ENCODE results near the gene CEP85L. TPM values are rescaled to one million over a fixed set of nuclear protein-coding genes. Genes with fewer than 3 reads are reported as not detected.
A peak's percentile ranks its signal among the peaks of the same experiment; 100 is the strongest.

Gene CEP85L
- total RNA-seq, 1 experiment from 2014 or later = 0.88 TPM

DNA sequence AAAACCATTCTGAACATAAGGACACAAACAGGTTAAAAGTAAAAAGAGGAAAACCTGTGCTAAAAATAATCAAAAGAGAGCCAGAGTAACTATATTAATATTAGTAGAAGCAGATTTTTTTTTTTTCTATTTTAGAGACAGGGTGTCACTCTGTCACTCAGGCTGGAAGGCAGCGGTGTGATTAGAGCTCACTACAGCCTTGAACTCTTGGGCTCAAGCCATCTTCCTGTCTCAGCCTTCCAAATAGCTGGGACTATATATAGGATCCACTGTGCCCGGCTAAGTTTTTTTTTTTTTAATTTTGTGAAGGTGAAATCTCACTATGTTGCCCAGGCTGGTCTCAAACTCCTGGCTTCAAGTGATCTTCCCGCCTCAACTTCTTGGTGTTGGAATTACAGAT is 136.7 kb downstream of the CEP85L start:
- DNase-seq (ENCODE audit: low spot score) = no peak
- in situ Hi-C loops (cut with HindIII; ENCODE audit: low sequenced_read_pairs) = no loop called here

DNA sequence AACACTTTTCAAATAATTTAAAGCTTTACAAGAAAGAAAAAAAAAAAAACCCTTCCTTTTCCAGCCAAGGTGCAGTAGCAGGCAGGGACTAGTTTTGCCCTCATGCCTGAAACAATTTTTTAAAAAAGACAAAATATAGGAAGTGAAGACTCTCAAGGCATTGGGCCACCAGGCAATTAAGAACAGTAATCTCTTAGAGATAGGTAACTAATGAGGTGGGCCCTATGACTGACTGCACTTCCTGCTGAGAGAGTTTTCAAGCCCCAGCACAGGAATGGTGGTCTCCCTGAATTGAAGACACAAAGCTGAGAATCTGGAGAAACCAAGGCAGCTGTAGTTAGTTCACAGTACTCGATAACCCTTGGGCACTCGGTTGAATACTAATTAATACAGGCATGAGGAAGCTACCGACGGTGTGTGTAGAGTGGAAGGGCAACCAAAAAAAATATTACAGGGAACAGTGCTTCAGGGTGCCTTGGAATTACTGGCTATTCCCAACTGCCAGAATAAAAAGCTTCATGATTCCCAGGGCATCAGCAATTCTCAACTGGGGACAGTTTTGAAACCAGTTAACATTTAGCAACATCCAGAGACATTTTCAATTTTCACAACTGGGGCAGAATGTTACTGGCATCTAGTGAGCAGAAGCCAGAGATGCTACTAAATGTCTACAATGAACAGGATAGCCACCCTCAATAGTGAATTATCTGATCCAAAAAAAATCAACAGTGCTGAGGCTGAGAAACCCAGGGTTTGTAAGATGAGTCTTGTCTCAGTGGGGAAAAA is 139.3 kb downstream of the CEP85L start:
- in situ Hi-C loops (cut with HindIII; ENCODE audit: low sequenced_read_pairs) = no loop called here

DNA sequence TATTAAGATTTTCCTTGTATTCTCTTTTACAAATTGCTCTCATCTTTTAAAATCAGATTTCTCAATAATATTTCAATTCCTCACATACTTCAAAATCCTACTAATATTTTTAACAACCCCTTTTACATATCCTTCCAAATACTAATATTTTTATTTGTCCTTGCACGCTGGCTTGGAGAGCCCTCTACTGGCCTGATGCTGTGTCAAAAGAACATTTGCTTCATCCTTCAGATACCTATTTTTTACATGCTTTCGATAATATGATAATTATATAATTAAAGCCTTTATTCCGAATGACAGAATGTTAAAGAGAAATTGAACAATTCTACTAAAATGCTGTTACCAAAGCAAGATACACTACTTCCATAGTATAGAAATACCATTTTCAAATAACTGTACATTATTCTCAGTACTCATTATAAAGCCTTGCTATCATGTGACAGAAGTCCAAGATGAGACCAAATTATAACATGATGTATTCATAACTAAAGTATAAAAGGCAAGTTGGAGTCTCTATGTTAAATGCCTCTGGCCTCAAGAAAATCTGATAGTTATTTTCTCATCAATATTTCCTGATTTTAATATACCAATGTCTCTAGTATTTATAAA is 142.3 kb downstream of the CEP85L start:
- DNase-seq (ENCODE audit: low spot score) = peak; percentile 53

More for the DNA sequence above, 139.3 kb downstream of the CEP85L start:
- no peak for DNase-seq (ENCODE audit: low spot score)

DNA sequence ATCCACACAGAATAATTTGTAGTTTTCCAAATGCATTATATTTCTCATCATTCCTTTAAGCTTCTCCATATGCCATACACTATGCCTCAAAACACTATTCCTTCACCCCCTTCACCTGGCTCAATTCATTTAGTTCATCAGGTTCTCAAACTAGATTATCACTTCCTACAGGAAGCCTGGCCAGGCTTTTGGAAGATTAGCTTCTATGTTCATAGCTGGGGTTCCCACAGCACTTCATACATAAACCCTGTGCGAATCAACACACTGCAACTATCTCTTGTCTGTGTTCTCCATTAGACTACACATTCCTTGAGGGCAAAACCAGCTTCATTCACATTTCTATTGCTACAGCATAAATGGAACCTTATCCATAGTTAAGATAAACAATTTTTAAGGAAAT is 143.8 kb downstream of the CEP85L start:
- DNase-seq (ENCODE audit: low spot score) = no peak
- in situ Hi-C loops (cut with HindIII; ENCODE audit: low sequenced_read_pairs) = no loop called here

More for the DNA sequence above, 142.3 kb downstream of the CEP85L start:
- in situ Hi-C loops (cut with HindIII; ENCODE audit: low sequenced_read_pairs) = no loop called here

DNA sequence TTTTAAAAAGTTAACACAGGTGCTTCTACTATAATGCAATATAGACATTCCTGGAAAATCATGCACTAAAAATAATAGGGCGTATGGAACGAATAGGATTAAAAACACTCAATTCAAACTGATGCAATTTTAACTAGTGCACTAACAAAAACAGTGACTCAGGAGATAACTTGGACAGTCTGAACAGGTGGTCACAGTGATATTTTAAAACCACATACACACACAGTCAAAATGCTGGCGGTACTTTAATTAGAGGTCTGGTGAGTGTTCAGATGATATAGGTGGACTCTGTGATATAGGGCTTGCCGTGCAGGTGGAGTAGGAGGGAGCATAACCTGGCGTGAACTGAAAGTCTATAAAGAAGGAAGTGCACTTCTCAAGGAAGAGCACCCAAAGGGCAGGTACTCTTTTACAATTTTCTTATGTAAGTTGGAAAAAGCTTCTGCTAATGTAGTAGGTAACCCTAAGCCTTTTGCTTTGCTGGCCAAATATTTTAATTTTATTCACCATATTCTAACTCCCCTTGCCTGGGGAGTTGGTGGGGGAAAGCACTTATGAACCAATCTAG is 145.2 kb downstream of the CEP85L start:
- in situ Hi-C loops (cut with HindIII; ENCODE audit: low sequenced_read_pairs) = no loop called here

DNA sequence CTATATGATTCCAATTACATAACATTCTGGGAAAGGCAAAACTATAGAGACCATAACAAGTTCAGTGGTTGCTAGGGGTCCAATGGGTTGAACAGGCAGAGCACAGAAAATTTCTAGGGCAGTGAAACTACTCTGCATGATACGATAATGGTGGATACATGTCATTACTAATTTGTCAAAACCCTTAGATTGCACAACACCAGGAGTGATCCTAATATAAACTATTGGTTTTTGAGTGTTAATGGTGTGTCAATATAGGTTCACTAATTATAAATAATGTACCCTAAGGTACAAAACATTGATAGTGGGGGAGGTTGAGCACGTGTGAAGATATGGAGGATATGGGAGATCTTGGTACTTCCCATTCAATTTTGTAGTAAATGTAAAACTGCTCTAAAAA is 145.7 kb downstream of the CEP85L start:
- no peak for DNase-seq (ENCODE audit: low spot score)
- in situ Hi-C loops (cut with HindIII; ENCODE audit: low sequenced_read_pairs) = no loop called here

More for the DNA sequence above, 145.2 kb downstream of the CEP85L start:
- DNase-seq (ENCODE audit: low spot score) = peak; percentile 35

DNA sequence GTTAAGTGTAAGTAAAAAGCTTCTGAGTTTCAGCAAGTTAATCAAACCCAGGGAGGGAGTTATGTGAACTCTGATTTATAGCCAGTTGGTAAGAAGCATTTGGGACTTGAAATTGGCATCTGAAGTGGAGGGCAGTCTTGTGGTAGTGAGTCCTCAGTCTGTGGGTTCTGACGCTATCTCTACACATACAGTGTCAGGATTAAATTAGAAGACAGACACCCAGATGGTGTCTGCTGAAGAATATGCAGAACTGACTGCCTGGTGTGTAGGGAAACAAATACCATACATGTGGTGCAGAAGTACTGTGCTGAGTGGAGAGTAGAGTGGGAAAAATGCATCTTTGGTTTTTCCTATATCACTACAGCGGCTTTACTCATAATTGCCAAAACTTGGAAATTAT is 146.8 kb downstream of the CEP85L start:
- in situ Hi-C loops (cut with HindIII; ENCODE audit: low sequenced_read_pairs) = no loop called here
- DNase-seq (ENCODE audit: low spot score) = no peak

DNA sequence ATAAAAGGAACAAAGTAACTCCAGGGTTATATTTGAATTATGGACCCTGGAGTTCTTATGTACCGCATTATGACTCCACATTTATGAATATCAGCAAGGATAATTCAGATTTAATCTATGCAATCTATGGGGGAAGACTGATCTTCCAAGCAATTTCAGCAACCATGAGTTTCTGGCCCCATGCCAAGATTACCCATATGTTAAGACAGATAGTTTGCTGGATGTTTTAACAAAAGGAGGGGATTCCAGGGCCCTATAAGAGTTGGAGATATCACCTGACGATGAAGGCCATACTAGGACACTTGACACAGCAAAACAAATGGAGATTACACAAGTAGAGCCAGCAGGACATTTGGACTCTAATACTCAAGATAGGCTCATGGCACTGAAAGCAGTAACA is 149.2 kb downstream of the CEP85L start:
- no peak for DNase-seq (ENCODE audit: low spot score)
- in situ Hi-C loops (cut with HindIII; ENCODE audit: low sequenced_read_pairs) = no loop called here

DNA sequence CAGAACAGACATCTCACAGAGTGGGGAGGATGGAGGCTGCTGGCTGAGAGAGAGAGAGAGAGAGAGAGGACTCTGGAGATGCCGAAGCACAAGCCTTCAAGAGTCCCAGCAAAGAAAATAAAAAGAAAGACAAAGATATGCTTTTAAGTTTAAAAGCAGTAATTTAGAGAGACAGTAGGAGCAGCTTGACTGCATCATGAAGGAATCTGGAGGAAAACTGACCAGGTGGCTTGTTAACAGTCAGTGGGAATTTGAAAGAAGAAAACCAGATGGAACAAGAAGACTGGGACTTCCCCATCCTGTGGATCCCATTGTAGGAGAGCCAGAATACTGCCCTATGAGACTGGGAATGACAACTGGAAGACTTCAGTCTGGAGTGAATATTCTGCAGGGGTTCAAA is 149.6 kb downstream of the CEP85L start:
- in situ Hi-C loops (cut with HindIII; ENCODE audit: low sequenced_read_pairs) = no loop called here
- DNase-seq (ENCODE audit: low spot score) = no peak

DNA sequence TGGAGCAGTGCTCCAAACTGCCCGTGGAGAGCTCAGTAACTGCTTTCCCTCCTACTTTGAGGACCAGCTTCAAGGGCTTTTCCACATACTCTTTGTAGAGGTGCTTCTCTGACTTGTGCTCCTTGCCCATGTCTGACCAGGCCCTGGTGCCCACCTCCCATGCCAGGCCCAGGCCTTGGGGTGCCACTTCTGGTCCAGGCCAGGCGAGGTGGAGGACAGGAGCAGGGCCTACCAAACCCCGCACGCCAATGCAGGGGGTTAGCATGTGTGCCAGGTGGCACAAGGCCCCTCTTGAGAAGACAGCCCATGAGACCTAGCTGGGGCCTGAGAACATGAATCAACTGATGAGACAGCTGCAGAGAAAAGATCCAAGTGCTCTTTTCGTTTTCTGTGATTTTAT is 150.3 kb downstream of the CEP85L start:
- in situ Hi-C loops (cut with HindIII; ENCODE audit: low sequenced_read_pairs) = no loop called here
- no peak for DNase-seq (ENCODE audit: low spot score)

DNA sequence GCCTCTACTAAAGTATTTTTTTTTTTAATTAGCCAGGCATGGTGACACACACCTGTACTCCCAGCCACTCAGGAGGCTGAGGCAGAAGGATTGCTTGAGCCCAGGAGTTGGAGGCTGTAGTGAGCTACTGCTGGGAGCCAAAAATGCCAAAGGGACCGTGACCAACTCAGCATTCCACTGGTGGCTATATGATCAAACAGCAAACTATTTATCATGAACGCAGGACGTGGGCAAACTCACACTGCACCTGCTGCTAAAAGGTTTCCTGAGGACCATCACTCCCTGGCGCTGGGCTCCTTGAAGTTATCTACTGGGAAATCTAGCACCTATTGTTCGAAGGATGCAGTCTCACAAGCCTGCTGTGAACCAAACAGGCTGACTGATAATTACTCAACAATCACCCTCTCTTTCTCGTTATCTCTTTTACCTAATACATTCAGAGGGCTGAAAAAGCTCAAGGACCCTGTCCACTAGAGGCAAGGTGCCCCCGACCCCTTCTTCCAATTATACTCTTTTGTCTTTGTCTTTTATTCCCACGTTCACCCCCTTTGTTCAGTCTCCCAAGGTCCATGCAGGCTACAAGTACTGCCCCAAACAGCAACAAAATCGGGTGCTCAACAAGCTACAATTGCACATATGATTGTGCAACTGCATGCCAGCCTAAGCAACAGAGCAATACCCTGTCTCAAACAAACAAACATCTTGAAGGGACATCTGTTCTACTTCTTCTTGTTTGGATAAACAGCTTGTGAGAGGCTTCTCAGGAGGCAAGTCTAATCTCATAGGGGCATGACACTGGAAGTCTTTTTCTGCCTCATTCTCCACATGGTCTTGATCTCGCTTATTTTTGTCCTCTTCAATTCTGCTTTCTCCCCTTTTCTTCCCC is 151.0 kb downstream of the CEP85L start:
- DNase-seq (ENCODE audit: low spot score) = no peak
- in situ Hi-C loops (cut with HindIII; ENCODE audit: low sequenced_read_pairs) = no loop called here

DNA sequence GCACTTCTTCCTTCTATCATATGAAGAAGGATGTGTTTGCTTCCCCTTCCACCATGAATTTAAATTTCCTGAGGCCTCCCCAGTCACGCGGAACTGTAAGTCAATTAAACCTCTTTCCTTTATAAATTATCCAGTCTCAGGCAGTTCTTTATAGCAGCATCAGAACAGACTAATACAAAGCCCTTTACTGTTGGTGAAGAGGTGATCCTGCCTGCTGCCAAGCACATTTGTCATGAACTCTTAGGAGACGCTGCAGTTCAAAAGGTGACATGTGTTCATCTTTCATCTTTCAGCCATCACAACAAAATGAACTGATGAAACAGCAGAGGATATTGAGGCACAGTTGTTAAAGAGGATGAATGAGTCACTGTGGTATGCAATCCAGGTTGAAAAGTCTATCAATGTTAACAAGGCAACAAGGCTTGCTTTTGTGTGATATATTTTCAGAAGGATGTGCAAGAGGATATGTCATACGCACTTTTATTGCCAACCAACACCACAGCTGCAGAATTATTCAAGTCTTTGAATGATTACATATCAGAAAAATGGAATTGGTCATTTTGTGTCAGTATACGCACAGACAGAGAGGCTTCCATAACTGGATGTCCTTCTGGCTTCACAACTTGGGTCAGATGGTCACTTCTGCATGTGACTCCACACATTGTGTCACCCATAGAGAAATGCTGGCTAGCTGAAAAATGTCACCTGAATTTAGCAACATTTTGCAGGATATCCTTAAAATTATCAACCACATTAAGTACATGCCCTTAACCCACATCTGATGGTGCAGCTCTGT is 155.7 kb downstream of the CEP85L start:
- DNase-seq (ENCODE audit: low spot score) = no peak
- in situ Hi-C loops (cut with HindIII; ENCODE audit: low sequenced_read_pairs) = no loop called here

DNA sequence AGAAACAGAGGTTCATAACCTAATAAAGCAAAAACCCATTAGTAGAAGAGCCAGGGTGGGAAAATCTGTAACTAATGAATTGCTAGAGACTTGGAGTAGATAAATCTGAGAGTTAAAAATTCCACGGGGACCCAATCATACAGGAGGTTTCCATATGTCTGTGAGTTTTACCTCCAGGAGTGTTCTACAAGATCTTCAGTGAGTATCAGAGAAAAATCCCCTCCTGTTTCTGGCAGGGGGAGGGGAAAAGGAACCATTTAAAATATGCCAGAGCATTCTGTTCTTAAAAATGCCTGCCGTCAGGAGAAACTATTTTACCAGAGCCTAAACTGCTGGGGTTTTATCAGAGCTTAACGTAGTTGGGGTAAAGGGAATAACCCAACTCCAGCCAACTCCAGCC is 157.3 kb downstream of the CEP85L start:
- in situ Hi-C loops (cut with HindIII; ENCODE audit: low sequenced_read_pairs) = no loop called here
- no peak for DNase-seq (ENCODE audit: low spot score)

DNA sequence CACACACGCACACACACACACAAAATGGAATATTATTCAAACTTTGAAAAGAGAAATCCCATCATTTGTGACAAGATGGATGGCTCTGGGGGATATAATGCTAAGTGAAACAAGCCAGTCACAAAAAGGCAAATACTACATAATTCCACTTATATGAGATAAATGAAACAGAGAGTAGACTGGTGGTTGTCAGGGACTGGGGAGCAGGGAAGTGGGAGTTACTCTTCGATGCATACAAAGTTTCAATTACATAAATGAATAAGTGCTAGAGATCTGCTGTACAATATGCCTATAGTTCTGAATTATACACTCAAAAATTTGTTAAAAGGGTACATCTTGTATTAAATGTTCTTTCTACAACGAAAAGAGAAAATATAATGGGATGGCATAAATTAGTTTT is 161.4 kb downstream of the CEP85L start:
- in situ Hi-C loops (cut with HindIII; ENCODE audit: low sequenced_read_pairs) = no loop called here
- no peak for DNase-seq (ENCODE audit: low spot score)

DNA sequence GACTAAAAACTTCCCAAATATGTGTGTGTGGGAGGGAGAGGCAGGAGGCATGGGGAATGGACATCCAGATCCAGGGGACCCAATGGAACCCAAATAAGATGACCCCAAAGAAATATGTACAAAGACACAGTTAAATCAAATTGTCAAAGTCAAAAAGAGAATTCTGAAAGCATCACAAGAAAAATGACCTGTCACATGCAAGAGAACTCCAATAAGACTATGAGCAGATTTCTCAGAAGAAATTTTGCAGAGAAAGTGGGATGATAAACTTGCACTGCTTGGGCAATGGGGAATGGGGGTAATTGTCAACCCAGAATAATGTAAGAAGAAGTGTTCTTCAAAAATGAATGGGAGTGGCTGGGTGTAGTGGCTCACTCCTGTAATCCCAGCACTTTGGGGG is 162.8 kb downstream of the CEP85L start:
- DNase-seq (ENCODE audit: low spot score) = no peak
- in situ Hi-C loops (cut with HindIII; ENCODE audit: low sequenced_read_pairs) = no loop called here

DNA sequence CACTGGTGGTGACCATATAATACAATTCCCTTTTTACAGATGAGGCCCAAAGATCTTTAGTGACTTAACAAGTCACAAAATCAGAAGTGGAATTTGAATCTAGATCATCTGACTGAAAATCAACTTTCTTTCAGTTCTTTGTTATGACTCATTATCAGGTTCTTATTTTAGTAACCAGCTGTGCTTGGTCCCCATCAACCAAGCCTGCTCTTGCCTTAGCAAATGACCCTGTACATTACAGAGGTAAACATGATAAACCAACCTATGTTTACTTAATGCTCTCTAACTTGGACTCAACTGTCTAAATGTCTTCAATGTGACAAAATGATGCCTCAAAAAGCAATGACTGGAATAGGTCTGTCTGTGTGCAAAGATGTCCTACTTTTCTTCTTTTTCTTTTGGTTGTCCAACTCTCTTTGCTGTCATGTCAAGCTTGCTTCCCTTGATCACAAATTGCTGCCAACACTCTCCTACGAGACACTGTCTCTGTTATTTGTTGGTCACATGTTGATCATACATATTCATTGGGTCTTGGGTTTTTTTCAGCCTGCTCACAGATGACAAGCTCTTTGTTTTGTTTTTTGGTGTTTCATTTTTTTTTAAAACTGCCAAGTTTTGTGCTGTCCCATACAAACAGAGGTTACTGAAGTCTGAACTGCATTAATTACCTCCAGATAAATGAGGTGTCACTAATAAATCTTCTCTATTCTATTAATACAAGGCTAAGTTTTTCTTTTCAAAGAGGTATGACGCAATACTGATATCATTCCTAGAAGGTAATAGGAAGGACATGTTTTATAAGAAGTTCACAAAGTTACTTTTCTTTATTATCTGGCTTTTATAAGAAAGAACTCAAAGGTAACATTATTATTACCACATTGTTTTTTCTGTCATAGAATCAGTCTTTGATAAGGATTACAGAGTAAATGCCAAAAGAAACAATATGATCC is 165.5 kb downstream of the CEP85L start:
- in situ Hi-C loops (cut with HindIII; ENCODE audit: low sequenced_read_pairs) = no loop called here
- no peak for DNase-seq (ENCODE audit: low spot score)

DNA sequence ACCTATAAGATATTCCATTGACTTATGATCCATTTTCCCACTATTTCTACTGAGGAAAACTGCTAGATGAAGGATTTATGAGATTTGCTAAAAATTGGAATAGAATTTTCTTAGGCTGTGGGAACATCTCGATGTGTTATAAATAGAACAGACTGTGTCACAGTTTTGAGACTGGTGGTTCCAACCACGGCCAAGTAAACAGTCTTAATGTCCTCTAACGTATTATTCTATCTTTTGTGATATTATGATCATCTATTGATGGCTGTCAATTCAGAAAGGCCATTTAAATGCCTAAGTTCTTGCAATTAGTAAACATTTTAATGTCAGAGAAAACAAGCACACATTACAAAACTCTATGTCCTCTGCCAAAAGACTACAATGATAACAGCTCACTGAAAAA is 174.8 kb downstream of the CEP85L start:
- in situ Hi-C loops (cut with HindIII; ENCODE audit: low sequenced_read_pairs) = no loop called here
- DNase-seq (ENCODE audit: low spot score) = peak; percentile 48

DNA sequence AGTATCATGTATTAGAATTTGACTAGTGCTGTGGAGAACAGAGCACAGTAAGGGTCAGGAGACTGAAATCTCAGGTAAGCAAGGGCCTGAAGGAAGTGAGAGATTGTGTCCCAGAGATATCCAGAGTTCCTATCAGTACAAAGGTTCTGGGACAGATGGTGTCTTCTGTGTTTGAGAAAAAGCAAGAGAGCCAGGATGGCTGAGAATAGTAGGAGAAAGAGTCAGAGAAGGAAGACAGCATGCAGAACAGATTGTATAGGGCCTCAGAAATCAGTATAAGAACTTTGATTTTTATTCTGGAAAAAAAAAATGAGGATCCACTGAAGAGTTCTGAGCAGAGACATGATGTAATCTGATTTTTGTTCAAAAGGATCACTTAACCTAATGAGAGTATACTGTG is 178.1 kb downstream of the CEP85L start:
- in situ Hi-C loops (cut with HindIII; ENCODE audit: low sequenced_read_pairs) = no loop called here
- peak; percentile 14 for DNase-seq (ENCODE audit: low spot score)
